Measurements from ENCODE around the gene SLC44A2.

Gene SLC44A2

DNA sequence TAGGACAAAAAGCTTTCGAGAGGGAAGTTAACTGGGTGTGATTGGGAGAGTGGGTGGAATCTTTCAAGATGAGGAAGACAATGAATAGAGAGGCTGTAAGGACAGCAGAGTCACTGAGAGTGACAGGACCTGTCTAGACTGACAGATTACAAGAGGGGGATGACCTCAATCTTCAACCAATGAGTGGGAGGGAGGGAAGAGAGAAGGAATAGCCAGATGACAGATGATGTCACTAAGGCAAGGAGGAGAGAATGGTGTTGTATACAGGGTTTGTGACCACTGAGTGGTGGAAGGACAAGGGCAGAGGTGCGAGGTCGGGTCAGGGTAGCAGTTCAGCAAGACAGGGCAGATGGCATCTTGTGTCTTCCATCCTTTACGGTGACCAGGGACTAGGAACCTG, 23.0 kb downstream of the SLC44A2 start:
- no peak overlapping the region for H3K4me3 ChIP-seq (ENCODE audit: low read depth, low read length)
- TF ChIP-seq, protein P1, sequence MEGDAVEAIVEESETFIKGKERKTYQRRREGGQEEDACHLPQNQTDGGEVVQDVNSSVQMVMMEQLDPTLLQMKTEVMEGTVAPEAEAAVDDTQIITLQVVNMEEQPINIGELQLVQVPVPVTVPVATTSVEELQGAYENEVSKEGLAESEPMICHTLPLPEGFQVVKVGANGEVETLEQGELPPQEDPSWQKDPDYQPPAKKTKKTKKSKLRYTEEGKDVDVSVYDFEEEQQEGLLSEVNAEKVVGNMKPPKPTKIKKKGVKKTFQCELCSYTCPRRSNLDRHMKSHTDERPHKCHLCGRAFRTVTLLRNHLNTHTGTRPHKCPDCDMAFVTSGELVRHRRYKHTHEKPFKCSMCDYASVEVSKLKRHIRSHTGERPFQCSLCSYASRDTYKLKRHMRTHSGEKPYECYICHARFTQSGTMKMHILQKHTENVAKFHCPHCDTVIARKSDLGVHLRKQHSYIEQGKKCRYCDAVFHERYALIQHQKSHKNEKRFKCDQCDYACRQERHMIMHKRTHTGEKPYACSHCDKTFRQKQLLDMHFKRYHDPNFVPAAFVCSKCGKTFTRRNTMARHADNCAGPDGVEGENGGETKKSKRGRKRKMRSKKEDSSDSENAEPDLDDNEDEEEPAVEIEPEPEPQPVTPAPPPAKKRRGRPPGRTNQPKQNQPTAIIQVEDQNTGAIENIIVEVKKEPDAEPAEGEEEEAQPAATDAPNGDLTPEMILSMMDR (IDR thresholded peaks at IDR 0.05; ENCODE audit: low read depth, low read length): no peak

DNA sequence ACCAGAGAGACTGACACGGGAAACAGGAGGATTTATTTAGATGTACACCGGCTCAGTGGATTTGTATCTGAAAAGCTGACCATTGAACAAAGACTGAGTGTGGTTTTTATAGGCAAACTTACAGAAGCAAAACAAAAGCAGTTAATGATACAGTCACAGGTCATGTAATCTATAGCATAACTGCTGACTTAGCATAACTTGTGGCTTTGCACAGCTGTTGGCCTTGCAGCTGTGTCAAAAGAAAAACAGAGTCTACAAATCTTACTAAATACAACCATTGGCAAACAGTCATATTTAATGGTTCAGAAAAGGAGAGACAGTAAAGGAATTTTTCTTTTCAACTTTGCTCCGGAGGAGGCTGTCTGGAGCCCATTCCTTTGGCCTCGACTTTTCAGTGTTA, 26.5 kb downstream of the SLC44A2 start:
- no peak overlapping the region for H3K4me3 ChIP-seq (ENCODE audit: low read depth, low read length)
- TF ChIP-seq, protein P1 (IDR thresholded peaks at IDR 0.05; ENCODE audit: low read depth, low read length): no peak

DNA sequence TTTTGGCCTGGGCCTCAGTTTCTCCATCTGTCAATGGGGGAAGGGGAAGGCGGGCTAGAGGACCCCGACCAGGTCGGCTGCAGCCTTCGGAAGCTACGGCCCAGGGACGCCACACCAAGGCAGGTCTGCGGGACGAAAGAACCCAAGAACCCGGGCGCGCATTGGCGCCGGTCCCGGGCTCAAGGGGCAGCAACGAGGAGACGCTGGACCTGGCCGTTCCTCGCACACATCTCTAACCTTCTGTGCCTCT, 28.1 kb downstream of the SLC44A2 start:
- TF ChIP-seq, protein P1 (IDR thresholded peaks at IDR 0.05; ENCODE audit: low read depth, low read length): no peak
- H3K4me3 ChIP-seq (ENCODE audit: low read depth, low read length): peak overlapping the region; percentile 99

DNA sequence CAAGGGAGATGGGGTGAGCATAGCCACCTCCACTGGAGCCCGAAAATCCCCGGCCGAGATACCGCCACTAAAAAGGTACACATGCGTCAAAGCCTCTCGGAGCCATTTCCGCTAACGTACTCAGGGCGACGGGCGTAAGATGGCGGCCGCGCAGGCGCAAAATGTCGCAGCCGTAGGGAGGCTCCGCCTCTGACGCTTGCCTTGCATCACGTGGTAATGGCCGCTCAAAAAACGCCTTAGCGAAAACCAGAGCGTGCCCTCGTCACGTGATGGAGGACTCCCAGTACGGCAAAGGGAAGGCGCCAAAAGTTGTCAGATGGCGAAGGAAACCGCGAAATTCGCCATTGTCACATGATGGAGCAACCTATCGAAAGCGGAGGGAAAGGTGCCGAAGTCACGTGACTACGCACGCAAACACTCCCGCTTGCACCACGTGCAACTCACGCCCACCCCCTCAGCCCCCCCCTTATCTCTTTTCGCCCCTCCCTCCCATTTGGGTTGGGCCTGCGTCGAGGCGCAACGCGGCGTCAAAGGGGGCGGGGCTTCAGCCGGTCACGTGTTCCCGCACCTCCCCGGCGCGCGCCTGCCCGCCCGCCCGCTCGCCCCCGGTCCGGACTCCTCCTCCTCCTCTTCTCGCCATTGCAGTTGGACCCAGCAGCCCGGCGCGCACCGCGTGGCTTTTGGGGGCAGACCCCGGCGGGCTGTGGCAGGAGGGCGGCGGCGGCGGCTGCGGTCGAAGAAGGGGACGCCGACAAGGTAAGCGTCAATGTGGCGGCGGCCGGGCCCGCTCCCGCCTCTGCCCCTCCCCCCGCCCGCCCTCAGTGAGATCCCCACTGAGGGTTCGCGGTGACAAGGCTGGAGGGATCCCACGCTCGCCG, 28.6 kb downstream of the SLC44A2 start, which contains the start of gene ILF3:
TSS of gene ILF3 (plus strand) at position 615 of the 878 bp plus-strand sequence. CDS start 16,260 bp downstream, outside the sequence.
- TF ChIP-seq, protein P1 (IDR thresholded peaks at IDR 0.05; ENCODE audit: low read depth, low read length): no peak
- H3K4me3 ChIP-seq (ENCODE audit: low read depth, low read length): peak within 1 kb of the TSS; percentile 99

- H3K4me3 ChIP-seq (ENCODE audit: low read depth, low read length): peak overlapping the region; percentile 99
- TF ChIP-seq, protein P1 (IDR thresholded peaks at IDR 0.05; ENCODE audit: low read depth, low read length): no peak
Observed at GRCh38 chr19:10654610-10655456, 29.5 kb downstream of the SLC44A2 start.

GRCh38 chr19:10655457-10656312, 30.3 kb downstream of the SLC44A2 start:
- TF ChIP-seq, protein P1 (IDR thresholded peaks at IDR 0.05; ENCODE audit: low read depth, low read length): no peak
- peak overlapping the region; percentile 99 for H3K4me3 ChIP-seq (ENCODE audit: low read depth, low read length)
